Endodermal cell (in vitro differentiated cells): Measurements from ENCODE around the gene TXNL1. TPM values are rescaled to one million over a fixed set of nuclear protein-coding genes. Genes with fewer than 3 reads are reported as not detected.

Source experiments
- DNase-seq: peaks from one replicate; pipeline ENCODE4 v3.0.0-alpha.2; 2017
- H3K27ac ChIP-seq: 2 replicates; pipeline ENCODE4 v1.5.1; 2013; ENCODE audit warnings: mild to moderate bottlenecking, low read depth, low read length, moderate library complexity
- H3K27me3 ChIP-seq: 2 replicates; pipeline ENCODE4 v1.6.1; 2013; ENCODE audit warnings: mild to moderate bottlenecking, low read length, moderate library complexity; ENCODE audit not compliant: insufficient read depth, control insufficient read depth, poor library complexity, severe bottlenecking
- H3K36me3 ChIP-seq: 2 replicates; pipeline ENCODE4 v1.7.0; 2013; ENCODE audit warnings: mild to moderate bottlenecking, low read length, moderate library complexity; ENCODE audit not compliant: control insufficient read depth, insufficient read depth
- H3K4me1 ChIP-seq: one replicate; pipeline ENCODE4 v1.7.0; 2013; ENCODE audit warnings: low read length; ENCODE audit not compliant: control insufficient read depth, insufficient read depth
- H3K4me3 ChIP-seq: 2 replicates; pipeline ENCODE4 v1.5.1; 2013; ENCODE audit warnings: mild to moderate bottlenecking, low read length, moderate library complexity
- H3K9ac ChIP-seq: 2 replicates; pipeline ENCODE4 v1.6.1; 2013; ENCODE audit warnings: mild to moderate bottlenecking, low read length, moderate library complexity; ENCODE audit not compliant: poor library complexity, severe bottlenecking; ENCODE audit errors: extremely low read depth
- H3K9me3 ChIP-seq: 2 replicates; pipeline ENCODE4 v1.6.1; 2013; ENCODE audit warnings: mild to moderate bottlenecking, low read length, moderate library complexity; ENCODE audit not compliant: control insufficient read depth
- H3K27ac Mint-ChIP-seq: 2 replicates; pipeline ENCODE4 v1.8.0; 2020; ENCODE audit warnings: mixed read lengths
- H3K27me3 Mint-ChIP-seq: 2 replicates; pipeline ENCODE4 v1.8.0; 2021; ENCODE audit warnings: mild to moderate bottlenecking, mixed read lengths; ENCODE audit not compliant: insufficient read depth
- H3K36me3 Mint-ChIP-seq: 2 replicates; pipeline ENCODE4 v1.8.0; 2020; ENCODE audit warnings: low read depth, mixed read lengths
- H3K4me1 Mint-ChIP-seq: 2 replicates; pipeline ENCODE4 v1.8.0; 2020; ENCODE audit warnings: mixed read lengths
- H3K4me3 Mint-ChIP-seq: 2 replicates; pipeline ENCODE4 v1.8.0; 2020; ENCODE audit warnings: mild to moderate bottlenecking, moderate library complexity, mixed read lengths
- H3K9me3 Mint-ChIP-seq: 2 replicates; pipeline ENCODE4 v1.8.0; 2020; ENCODE audit warnings: mild to moderate bottlenecking, mixed read lengths
- CTCF ChIP-seq: fragments of 200-600 bp; sonication (generic); conservative IDR thresholded peaks from 2 replicates; pipeline ENCODE4 v1.5.0; 2021; ENCODE audit warnings: antibody characterized with exemption, mild to moderate bottlenecking
- WGBS, 2 experiments: methylation state at CpG; one replicate each; pipeline versions ENCODE4 v1.1.5 to v1.1.7; 2013; ENCODE audit warnings: missing lambda C conversion rate in 2 of 2, mixed read lengths in 1 of 2; ENCODE audit not compliant: insufficient coverage in 1 of 2, insufficient read length in 1 of 2; 5-methylcytosine and 5-hydroxymethylcytosine counted together
- total RNA-seq, 2 donors: library from RNA; stranded (reverse); fragmentation: NEBNext Ultra II Directional in 1 of 2; extraction: Animal tissue kit (Norgen Biotek cat#: 25700) in 1 of 2; gene quantifications; 2 replicates in 1 of 2; 3 replicates in 1 of 2; pipeline ENCODE4 v1.2.1, GENCODE V29; 2021

TXNL1 gene
- total RNA-seq, 2 donors from 2014 or later, result 69.6 to 77.0 TPM

- Histone ChIP-seq H3K36me3 (no peaks in the 10 kb centered on the region), H3K4me3 (no peak overlapping the region), H3K27me3 (no peaks in the 10 kb centered on the region), H3K27ac (no peak overlapping the region), H3K9ac (no peak overlapping the region), H3K4me1 (no peaks in the 10 kb centered on the region), H3K9me3 (no peaks in the 10 kb centered on the region)
- H3K4me1 Mint-ChIP-seq, result peaks cover 9% of the 10 kb centered on the region
- DNase-seq, result no peak
- no peaks in the 10 kb centered on the region for H3K27me3 Mint-ChIP-seq
- TF ChIP-seq CTCF, result no peak
- 0 to 50% methylated on average over 1 to 2 of the region's 3 CpGs for WGBS, 2 experiments
- no peaks in the 10 kb centered on the region for H3K36me3 Mint-ChIP-seq
- no peak overlapping the region for H3K4me3 Mint-ChIP-seq
- H3K9me3 Mint-ChIP-seq, result no peaks in the 10 kb centered on the region
- H3K27ac Mint-ChIP-seq, result no peak overlapping the region
Observed at GRCh38 chr18:56580026-56580425, 58.4 kb downstream of the TXNL1 start.

- Mint-ChIP-seq H3K9me3 (no peaks in the 10 kb centered on the region), H3K27me3 (no peaks in the 10 kb centered on the region), H3K4me1 (peaks cover 9% of the 10 kb centered on the region), H3K36me3 (no peaks in the 10 kb centered on the region), H3K27ac (no peak overlapping the region), H3K4me3 (no peak overlapping the region)
- H3K4me3 ChIP-seq, result no peak overlapping the region
- H3K27ac ChIP-seq, result no peak overlapping the region
- H3K36me3 ChIP-seq, result no peaks in the 10 kb centered on the region
- no peaks in the 10 kb centered on the region for H3K27me3 ChIP-seq
- TF ChIP-seq CTCF, result no peak
- no peak for DNase-seq
- H3K9me3 ChIP-seq, result no peaks in the 10 kb centered on the region
- H3K9ac ChIP-seq, result no peak overlapping the region
- no peaks in the 10 kb centered on the region for H3K4me1 ChIP-seq
Observed at GRCh38 chr18:56579451-56579850, 58.9 kb downstream of the TXNL1 start.

- peak overlapping the region; percentile 16 for H3K4me3 Mint-ChIP-seq
Observed at GRCh38 chr18:56576826-56577573, 61.4 kb downstream of the TXNL1 start.

More at GRCh38 chr18:56576826-56577573, 61.4 kb downstream of the TXNL1 start:
- peaks cover 9% of the 10 kb centered on the region for H3K4me1 Mint-ChIP-seq
- H3K9ac ChIP-seq, result no peak overlapping the region
- no peaks in the 10 kb centered on the region for H3K27me3 Mint-ChIP-seq
- H3K27ac ChIP-seq, result no peak overlapping the region
- H3K36me3 ChIP-seq, result no peaks in the 10 kb centered on the region
- H3K9me3 ChIP-seq, result no peaks in the 10 kb centered on the region
- no peaks in the 10 kb centered on the region for H3K4me1 ChIP-seq
- peak; percentile 68 for DNase-seq
- no peaks in the 10 kb centered on the region for H3K27me3 ChIP-seq
- H3K9me3 Mint-ChIP-seq, result no peaks in the 10 kb centered on the region
- H3K27ac Mint-ChIP-seq, result no peak overlapping the region
- 27 to 43% methylated on average over 4 to 13 of the region's 14 CpGs for WGBS, 2 experiments
- no peak overlapping the region for H3K4me3 ChIP-seq
- no peaks in the 10 kb centered on the region for H3K36me3 Mint-ChIP-seq
- no peak for TF ChIP-seq CTCF
